Progenitor cell of endocrine pancreas (in vitro differentiated cells): ENCODE measurements around the gene TULP1. TPM values are rescaled to one million over a fixed set of nuclear protein-coding genes. Genes with fewer than 3 reads are reported as not detected.

Source experiments
- DNase-seq: peaks from one replicate; pipeline ENCODE4 v3.0.0; 2021; ENCODE audit warnings: low spot score; ENCODE audit not compliant: unreplicated experiment
- H3K27ac Mint-ChIP-seq: 2 replicates; pipeline ENCODE4 v1.8.0; 2021; ENCODE audit warnings: mild to moderate bottlenecking, moderate library complexity, mixed read lengths
- H3K27me3 Mint-ChIP-seq: 2 replicates; pipeline ENCODE4 v1.8.0; 2021; ENCODE audit warnings: mixed read lengths
- H3K36me3 Mint-ChIP-seq: 2 replicates; pipeline ENCODE4 v1.8.0; 2022; ENCODE audit warnings: mixed read lengths; ENCODE audit not compliant: insufficient read depth
- H3K4me1 Mint-ChIP-seq: 2 replicates; pipeline ENCODE4 v1.8.0; 2021; ENCODE audit warnings: low read depth, mixed read lengths
- H3K4me3 Mint-ChIP-seq: 2 replicates; pipeline ENCODE4 v1.8.0; 2021; ENCODE audit warnings: low read depth, mild to moderate bottlenecking, moderate library complexity, mixed read lengths
- H3K9me3 Mint-ChIP-seq: 2 replicates; pipeline ENCODE4 v1.8.0; 2021; ENCODE audit warnings: low read depth, mixed read lengths
- total RNA-seq: library from RNA; stranded (reverse); gene quantifications from 2 replicates; pipeline ENCODE4 v1.2.1, GENCODE V29; 2021
- TF ChIP-seq, protein P1 (sequence below): fragments of 200-600 bp; sonication (generic); IDR thresholded peaks from one replicate; pipeline ENCODE4 v1.5.0; 2021; ENCODE audit warnings: antibody characterized with exemption, mild to moderate bottlenecking; ENCODE audit not compliant: unreplicated experiment

TULP1 gene
- total RNA-seq, 1 donor from 2014 or later, result 0.22 TPM

DNA sequence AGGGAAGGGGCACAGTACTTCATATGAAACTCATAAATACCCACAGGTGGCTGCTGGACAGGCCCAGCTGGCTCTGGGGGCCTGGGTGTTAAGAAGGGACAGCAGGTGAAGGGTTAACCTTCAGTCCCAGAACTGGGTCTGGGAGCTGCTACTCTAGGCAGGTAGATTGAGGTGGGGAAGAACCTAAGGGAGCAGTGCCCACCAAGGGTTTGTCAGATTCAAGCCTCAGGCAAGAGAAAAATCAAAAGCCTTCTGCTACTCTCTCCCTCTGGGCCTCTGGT is 38.9 kb downstream of the TULP1 start:
- H3K4me1 Mint-ChIP-seq, result peaks cover 23% of the 10 kb centered on the region
- H3K4me3 Mint-ChIP-seq, result no peak overlapping the region
- H3K27ac Mint-ChIP-seq, result no peak overlapping the region
- DNase-seq, result no peak
- peaks cover 23% of the 10 kb centered on the region for H3K36me3 Mint-ChIP-seq
- no peaks in the 10 kb centered on the region for H3K9me3 Mint-ChIP-seq
- H3K27me3 Mint-ChIP-seq, result no peaks in the 10 kb centered on the region
- TF ChIP-seq, protein P1, sequence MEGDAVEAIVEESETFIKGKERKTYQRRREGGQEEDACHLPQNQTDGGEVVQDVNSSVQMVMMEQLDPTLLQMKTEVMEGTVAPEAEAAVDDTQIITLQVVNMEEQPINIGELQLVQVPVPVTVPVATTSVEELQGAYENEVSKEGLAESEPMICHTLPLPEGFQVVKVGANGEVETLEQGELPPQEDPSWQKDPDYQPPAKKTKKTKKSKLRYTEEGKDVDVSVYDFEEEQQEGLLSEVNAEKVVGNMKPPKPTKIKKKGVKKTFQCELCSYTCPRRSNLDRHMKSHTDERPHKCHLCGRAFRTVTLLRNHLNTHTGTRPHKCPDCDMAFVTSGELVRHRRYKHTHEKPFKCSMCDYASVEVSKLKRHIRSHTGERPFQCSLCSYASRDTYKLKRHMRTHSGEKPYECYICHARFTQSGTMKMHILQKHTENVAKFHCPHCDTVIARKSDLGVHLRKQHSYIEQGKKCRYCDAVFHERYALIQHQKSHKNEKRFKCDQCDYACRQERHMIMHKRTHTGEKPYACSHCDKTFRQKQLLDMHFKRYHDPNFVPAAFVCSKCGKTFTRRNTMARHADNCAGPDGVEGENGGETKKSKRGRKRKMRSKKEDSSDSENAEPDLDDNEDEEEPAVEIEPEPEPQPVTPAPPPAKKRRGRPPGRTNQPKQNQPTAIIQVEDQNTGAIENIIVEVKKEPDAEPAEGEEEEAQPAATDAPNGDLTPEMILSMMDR, result no peak

- Mint-ChIP-seq H3K4me1 (peaks cover 23% of the 10 kb centered on the region), H3K9me3 (no peaks in the 10 kb centered on the region), H3K36me3 (peaks cover 20% of the 10 kb centered on the region), H3K27ac (no peak overlapping the region), H3K27me3 (no peaks in the 10 kb centered on the region), H3K4me3 (no peak overlapping the region)
- TF ChIP-seq, protein P1, result no peak
- DNase-seq, result no peak
These were observed 39.4 kb downstream of the TULP1 start for GRCh38 chr6:35473075-35473849.

- TF ChIP-seq, protein P1, result no peak
- no peak for DNase-seq
- peaks cover 26% of the 10 kb centered on the region for H3K4me1 Mint-ChIP-seq
- H3K36me3 Mint-ChIP-seq, result peaks cover 19% of the 10 kb centered on the region
- peak overlapping the region; percentile 16 for H3K4me3 Mint-ChIP-seq
- H3K27ac Mint-ChIP-seq, result peak overlapping the region; percentile 52
- no peaks in the 10 kb centered on the region for H3K9me3 Mint-ChIP-seq
- H3K27me3 Mint-ChIP-seq, result no peaks in the 10 kb centered on the region
These were observed 40.8 kb downstream of the TULP1 start for GRCh38 chr6:35471836-35472345.

- Mint-ChIP-seq H3K27ac (peak overlapping the region; percentile 69), H3K9me3 (no peaks in the 10 kb centered on the region), H3K4me3 (peak overlapping the region; percentile 97), H3K36me3 (peaks cover 15% of the 10 kb centered on the region), H3K4me1 (peaks cover 26% of the 10 kb centered on the region), H3K27me3 (no peaks in the 10 kb centered on the region)
- TF ChIP-seq, protein P1, result no peak
- DNase-seq, result no peak
These were observed 42.0 kb downstream of the TULP1 start for GRCh38 chr6:35470663-35471120.

DNA sequence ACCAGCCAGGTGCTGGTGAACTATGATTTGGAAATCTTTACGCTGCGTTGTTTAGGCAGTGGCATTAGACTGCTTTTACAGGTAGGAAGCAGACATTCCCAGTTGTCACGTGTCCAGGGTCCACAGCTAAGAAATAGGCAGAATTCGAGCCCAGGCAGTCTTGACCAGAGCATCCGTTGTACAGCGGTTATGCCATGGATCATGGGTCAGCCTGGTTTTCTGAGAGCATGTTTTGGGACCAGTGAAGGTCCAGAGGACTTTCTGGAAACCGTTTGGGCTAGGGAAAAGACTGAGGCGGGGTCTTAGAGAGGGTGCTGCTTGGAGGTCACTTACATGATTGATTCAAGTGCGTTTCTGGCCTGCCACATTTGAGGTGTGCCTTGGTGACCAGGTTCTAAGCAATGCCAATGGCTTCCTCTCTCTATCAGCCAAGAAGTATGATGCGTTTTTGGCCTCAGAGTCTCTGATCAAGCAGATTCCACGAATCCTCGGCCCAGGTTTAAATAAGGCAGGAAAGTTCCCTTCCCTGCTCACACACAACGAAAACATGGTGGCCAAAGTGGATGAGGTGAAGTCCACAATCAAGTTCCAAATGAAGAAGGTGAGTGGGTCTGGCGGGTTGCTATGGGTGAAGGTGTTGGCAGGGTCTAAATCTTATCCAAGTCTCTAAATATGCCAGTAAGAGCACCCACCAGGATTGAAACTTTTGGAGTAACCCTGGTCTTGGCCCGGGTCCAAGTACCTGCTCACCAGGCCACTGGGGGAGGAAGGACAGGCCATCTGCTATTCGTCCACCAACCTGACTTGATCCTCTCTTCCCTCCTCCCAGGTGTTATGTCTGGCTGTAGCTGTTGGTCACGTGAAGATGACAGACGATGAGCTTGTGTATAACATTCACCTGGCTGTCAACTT is 42.7 kb downstream of the TULP1 start:
- DNase-seq, result no peak
- no peaks in the 10 kb centered on the region for H3K27me3 Mint-ChIP-seq
- H3K27ac Mint-ChIP-seq, result peak overlapping the region; percentile 100
- TF ChIP-seq, protein P1, result no peak
- H3K9me3 Mint-ChIP-seq, result no peaks in the 10 kb centered on the region
- peaks cover 15% of the 10 kb centered on the region for H3K36me3 Mint-ChIP-seq
- H3K4me1 Mint-ChIP-seq, result peaks cover 26% of the 10 kb centered on the region
- H3K4me3 Mint-ChIP-seq, result peak overlapping the region; percentile 97
